ENCODE measurements around the gene LY6G6D.
A peak's percentile ranks its signal among the peaks of the same experiment; 100 is the strongest.

LY6G6D gene, protein sequence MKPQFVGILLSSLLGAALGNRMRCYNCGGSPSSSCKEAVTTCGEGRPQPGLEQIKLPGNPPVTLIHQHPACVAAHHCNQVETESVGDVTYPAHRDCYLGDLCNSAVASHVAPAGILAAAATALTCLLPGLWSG

GRCh38 chr6:31715022-31715958 lies at the start of gene LY6G6D:
Gene LY6G6D (plus strand): TSS chr6:31715348. CDS start chr6:31715356, 8 bp downstream.
- DNase-seq (ENCODE audit: low read depth in 2 of 2): no peak

- DNase-seq (ENCODE audit: low read depth in 2 of 2): peak; percentile 97 to 98
Observed at GRCh38 chr6:31665501-31666336, 49.4 kb upstream of the LY6G6D start, which contains the start of gene CSNK2B. Gene CSNK2B (plus strand): TSS chr6:31666080. CDS start chr6:31666832, 752 bp downstream.

- DNase-seq (ENCODE audit: low read depth in 2 of 2): no peak
Observed at GRCh38 chr6:31666337-31666965, 48.7 kb upstream of the LY6G6D start.

DNA sequence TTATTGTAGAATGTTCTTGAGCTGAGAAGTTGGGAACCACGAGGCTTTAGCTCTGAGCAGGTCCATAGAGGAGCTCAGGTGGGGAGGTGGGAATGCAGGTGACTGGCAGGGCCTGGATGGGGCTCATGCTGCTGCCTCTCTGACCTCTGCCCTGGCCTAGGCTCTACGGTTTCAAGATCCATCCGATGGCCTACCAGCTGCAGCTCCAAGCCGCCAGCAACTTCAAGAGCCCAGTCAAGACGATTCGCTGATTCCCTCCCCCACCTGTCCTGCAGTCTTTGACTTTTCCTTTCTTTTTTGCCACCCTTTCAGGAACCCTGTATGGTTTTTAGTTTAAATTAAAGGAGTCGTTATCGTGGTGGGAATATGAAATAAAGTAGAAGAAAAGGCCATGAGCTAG lies 45.5 kb upstream of the LY6G6D start, which contains the start of gene LY6G5B:
TSS of gene LY6G5B (plus strand) at position 301 of the 400 bp plus-strand sequence. CDS start 975 bp downstream, outside the sequence.
- no peak for DNase-seq (ENCODE audit: low read depth in 2 of 2)

DNA sequence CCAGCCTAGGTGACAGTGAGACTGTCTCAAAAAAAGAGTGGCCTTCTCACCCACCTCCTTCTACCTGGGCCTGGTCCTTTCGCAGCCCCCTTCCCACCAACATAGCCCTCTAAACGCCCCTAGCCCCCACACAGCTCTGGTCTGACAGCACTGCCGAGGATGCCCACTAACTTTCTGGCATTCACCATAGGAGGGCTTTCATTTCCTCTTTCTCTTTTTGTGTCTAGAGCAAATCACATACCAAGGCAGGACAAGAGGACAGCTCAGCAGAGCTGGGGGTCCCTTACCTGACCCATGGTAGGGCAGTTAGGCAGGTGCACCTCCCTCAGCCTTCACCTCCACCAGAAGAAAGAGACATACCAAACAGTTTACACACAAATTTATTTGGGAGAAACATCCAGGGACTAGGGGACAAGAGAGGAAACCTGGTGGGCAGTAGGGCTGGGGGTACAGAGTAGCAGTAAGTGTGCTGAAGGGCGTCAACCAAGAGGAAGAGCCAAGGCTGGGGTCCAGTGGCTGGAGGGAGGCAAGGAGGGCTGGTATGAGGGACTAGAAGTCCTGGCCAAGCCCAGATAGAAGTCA lies 38.7 kb upstream of the LY6G6D start:
- no peak for DNase-seq (ENCODE audit: low read depth in 2 of 2)

- DNase-seq (ENCODE audit: low read depth in 2 of 2): no peak
Observed at GRCh38 chr6:31676904-31677303, 38.2 kb upstream of the LY6G6D start.

DNA sequence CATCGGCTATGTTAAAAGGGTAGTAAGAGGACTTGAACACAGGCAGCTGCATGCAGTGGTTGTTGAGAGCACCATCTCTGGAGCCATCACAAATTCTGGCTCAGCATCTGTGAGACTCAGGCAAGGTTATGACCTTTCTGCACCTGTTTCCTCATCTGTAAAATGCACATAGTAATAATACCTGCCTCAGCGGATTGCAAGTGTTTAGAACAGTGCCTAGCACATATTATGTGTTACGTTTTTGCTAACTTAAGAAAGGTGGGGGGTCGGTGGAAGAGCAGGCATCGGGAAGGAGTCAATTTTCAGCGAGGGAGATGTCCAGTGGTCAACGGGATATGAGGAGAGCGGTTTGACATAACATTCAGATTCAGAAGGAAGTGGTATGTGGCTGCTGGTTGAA lies 37.2 kb upstream of the LY6G6D start:
- no peak for DNase-seq (ENCODE audit: low read depth in 2 of 2)

GRCh38 chr6:31680226-31681134 lies 34.7 kb upstream of the LY6G6D start, which contains the start of gene LY6G5C:
Gene LY6G5C (minus strand): TSS chr6:31681067. CDS start chr6:31680373, 694 bp downstream.
- DNase-seq (ENCODE audit: low read depth in 2 of 2): peak; percentile 34 to 43

DNA sequence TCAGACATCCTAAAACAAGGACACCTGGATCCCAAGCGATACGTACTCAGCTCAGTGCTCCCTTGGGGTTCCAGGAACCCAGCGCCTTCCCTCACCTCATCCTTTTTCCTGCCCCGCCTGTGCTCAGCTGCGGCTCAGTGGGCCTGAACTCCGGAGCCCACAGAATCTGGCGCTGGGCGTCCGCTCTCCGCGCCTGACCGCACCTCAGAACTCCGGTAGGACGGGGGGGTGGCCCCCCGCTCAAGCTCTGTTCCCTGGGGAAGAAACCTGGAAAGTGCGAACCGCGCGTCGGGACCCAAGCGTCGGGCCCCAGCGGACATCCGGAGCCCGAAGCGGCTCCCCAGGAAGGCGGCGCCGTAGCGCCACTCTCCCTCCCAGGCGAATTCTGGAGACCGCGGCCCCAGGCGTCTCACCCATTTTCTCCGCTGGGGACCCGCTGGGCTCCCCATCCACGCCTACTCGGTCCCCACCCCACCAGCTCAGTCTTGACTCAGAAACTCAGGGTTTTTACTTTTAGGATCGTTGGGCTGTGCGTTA lies 33.9 kb upstream of the LY6G6D start:
- peak in 1 of 2 donors; percentile 31 for DNase-seq (ENCODE audit: low read depth in 2 of 2)

DNA sequence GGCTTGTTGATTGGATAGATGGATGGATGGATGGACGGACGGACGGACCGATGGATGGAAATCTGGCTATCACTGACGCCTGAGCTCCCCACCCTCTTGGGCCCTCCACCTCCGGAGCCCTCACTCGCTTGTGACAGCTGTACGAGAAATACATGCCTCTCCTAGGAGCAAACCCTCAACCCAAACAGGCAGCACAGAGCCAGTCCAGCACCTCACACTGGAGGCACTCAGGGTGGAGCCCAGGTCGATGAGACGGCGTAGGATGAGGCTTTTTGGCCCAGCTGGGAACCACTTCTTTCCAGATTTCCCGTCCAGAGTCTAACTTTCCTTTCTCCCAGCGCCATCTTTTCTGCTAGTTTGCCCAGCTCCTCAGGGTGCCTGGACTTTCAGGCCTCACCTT lies 31.6 kb upstream of the LY6G6D start:
- no peak for DNase-seq (ENCODE audit: low read depth in 2 of 2)

GRCh38 chr6:31686483-31686882 lies 28.7 kb upstream of the LY6G6D start:
- no peak for DNase-seq (ENCODE audit: low read depth in 2 of 2)

DNA sequence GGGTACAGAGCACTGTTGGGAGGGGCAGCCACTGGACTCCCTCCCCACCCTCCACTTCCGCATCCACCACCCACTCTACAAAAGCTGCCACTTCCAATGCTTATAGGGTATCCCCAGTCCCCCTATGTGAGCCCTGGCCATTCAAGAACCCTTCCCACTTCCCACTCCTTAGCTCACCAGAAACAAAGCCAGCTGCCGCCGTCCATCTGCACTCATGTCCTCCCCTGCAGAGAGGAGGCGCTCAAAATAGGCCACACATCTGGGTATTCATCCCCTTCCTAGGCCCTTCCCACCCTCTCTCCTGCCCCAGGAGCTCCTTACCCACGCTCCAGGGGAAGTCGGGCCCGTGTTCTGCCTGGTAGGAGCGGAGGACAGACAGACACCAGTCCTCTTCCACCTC lies 27.8 kb upstream of the LY6G6D start:
- no peak for DNase-seq (ENCODE audit: low read depth in 2 of 2)

DNA sequence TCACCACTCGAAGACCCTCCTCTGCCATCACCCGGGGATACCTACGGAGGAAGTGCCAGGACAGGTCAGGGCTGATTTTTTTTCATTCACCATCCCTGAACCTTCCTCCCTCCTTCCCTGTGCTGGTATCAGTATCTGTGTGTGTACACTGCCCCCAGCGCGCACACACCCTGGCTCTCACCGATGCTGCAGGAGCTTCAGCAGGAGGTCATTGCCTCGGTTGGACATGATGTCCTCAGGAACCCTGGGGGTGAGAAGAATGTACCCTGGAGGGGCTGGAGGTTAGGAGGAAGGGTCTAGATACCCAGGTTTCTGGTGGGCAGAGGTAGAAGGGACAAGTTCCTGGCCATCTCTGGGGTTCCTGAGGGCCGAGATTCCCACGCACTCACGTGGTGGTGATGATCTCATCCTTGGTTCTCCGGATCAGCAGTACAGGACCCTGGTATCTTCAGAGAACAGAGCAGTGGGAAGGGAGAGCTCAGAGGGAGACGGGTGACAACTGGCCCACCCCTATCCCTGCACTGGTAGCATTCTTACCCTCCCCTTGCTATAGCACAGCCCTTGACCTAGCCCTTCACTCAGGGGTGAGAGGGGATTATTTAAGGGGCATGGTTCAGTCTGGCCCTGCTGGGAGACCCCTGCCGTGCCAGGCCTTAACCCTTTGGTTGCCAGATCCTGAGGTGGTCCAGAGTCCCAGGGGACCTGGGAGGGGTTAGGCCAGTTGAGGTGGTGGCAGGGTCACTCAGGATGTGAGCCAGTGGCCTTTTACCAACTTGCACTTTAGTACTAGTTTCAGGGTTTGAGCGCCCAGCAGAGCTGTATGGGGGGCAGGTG lies 27.1 kb upstream of the LY6G6D start:
- no peak for DNase-seq (ENCODE audit: low read depth in 2 of 2)

GRCh38 chr6:31689249-31690110 lies 25.7 kb upstream of the LY6G6D start:
- DNase-seq (ENCODE audit: low read depth in 2 of 2): no peak

DNA sequence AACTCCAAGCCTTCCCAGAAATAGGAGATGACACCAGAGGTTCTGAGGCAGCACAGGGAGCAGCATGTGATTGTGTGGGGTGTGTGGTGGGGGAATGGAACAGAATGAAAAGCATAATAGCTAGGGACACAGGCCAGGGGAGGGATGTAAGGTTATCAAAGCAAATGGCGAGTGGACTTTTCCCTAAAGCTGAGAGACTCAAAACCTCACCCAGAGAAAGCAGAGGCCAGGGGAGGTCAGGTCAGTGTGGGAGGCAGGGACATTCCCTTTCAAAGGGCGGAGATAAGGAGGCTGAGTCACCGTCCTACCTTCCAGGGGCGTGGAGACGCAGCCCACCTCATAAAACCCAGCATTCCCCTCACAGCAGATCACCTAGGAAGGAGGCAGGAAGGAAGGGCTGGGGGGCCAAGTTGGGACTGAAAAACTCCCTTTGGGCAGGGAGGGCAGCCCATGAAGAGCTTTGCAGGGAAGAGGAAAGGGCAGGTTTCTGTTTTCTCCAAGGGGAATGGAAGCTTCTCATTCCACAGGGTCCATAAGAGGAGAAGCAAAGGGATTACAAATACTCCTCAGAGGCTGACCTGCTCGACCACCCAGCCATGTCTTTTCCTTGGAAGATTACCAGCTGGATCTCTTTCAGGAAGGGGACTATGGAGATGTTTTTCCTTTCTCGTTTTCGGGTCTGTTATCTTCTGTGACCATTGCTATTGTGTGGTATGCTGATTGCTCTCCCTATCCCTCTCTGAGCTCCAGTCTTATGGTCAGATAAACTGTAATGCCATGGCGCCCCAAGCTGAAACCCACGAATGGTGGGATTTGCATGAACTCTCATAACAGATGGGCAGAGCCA lies 24.7 kb upstream of the LY6G6D start:
- no peak for DNase-seq (ENCODE audit: low read depth in 2 of 2)

DNA sequence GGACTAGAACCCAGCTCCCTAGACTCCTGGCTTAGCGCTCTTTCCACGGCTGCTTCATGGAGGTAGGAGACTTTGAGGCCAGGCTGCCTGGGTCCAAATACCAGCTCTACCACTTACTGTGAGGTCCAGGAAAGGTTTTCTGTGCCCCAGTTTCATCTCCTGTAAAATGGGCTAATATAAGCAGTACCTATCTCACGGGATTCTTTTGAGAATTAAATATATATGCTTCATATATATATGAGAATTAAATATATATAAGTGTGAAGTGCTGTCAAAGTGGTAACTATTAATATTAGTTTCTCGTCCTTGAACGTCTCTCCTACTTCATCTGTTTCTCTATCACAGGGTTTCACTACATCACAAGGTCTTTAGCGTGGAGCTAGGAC lies 24.1 kb upstream of the LY6G6D start:
- DNase-seq (ENCODE audit: low read depth in 2 of 2): no peak

GRCh38 chr6:31691564-31692108 lies 23.5 kb upstream of the LY6G6D start:
- no peak for DNase-seq (ENCODE audit: low read depth in 2 of 2)
